IMR-90 (cell line): ENCODE measurements around the gene RASGRP3. TPM values are rescaled to one million over a fixed set of nuclear protein-coding genes. Genes with fewer than 3 reads are reported as not detected.
A peak's percentile ranks its signal among the peaks of the same experiment; 100 is the strongest.

Experiments
- ATAC-seq: fragments of 200-7000 bp; cut with Tn5 transposase; 2 replicates; pipeline ENCODE4 v1.9.1; 2020; ENCODE audit warnings: low read depth, mild to moderate bottlenecking, moderate library complexity
- BruUV-seq: library from RNA; stranded (reverse); fragments of 400-500 nt; replicated peaks from 2 replicates; lab custom pipeline; 2021; lab: Mats Ljungman, UMichigan
- CTCF ChIA-PET: fragments of 300-600 bp; formaldehyde crosslinking; extraction: SDS; loops from one replicate; lab custom pipeline; 2021; ENCODE audit warnings: antibody characterized with exemption; lab: Yijun Ruan, JAX
- POLR2A ChIA-PET: fragments of 300-600 bp; sonication (Branson Sonifier 250); formaldehyde crosslinking; loops from one replicate; lab custom pipeline; 2022; ENCODE audit warnings: antibody characterized with exemption; ENCODE audit not compliant: unreplicated experiment; lab: Charles Lee
- DNase-seq: peaks from one replicate; pipeline ENCODE4 v3.0.0; 2013
- H2AFZ ChIP-seq: replicated peaks from 2 replicates; pipeline ENCODE3; 2013; ENCODE audit warnings: low read length, mild to moderate bottlenecking; ENCODE audit not compliant: poor library complexity
- H2AK5ac ChIP-seq: 2 replicates; pipeline ENCODE4 v1.6.1; 2013; ENCODE audit warnings: low read depth, low read length, inconsistent platforms
- H2AK9ac ChIP-seq: replicated peaks from 2 replicates; pipeline ENCODE3; 2013; ENCODE audit warnings: mild to moderate bottlenecking, low read depth, low read length, moderate library complexity; ENCODE audit not compliant: poor library complexity
- H2BK120ac ChIP-seq: 2 replicates; pipeline ENCODE4 v1.6.1; 2013; ENCODE audit warnings: low read depth, low read length, inconsistent platforms
- H2BK15ac ChIP-seq: 3 replicates; pipeline ENCODE4 v1.6.1; 2013; ENCODE audit warnings: low read depth, low read length, inconsistent platforms
- H2BK20ac ChIP-seq: 2 replicates; pipeline ENCODE4 v1.6.1; 2013; ENCODE audit warnings: low read depth, mild to moderate bottlenecking, inconsistent platforms, low read length, moderate library complexity
- H2BK5ac ChIP-seq: 2 replicates; pipeline ENCODE4 v1.6.1; 2013; ENCODE audit warnings: mild to moderate bottlenecking, low read depth, low read length, inconsistent platforms; ENCODE audit not compliant: poor library complexity, severe bottlenecking
- H3K14ac ChIP-seq: replicated peaks from 2 replicates; pipeline ENCODE4 v1.6.1; 2013; ENCODE audit warnings: low read depth, low read length, inconsistent platforms
- H3K18ac ChIP-seq: 2 replicates; pipeline ENCODE4 v1.6.1; 2013; ENCODE audit warnings: low read depth, low read length, control low read depth
- H3K23ac ChIP-seq: 2 replicates; pipeline ENCODE4 v1.6.1; 2013; ENCODE audit warnings: low read depth, low read length, inconsistent platforms
- H3K27ac ChIP-seq: 2 replicates; pipeline ENCODE4 v1.5.1; 2013; ENCODE audit warnings: mild to moderate bottlenecking, control low read depth, low read length; ENCODE audit not compliant: insufficient read depth
- H3K27me3 ChIP-seq: 2 replicates; pipeline ENCODE4 v1.6.1; 2013; ENCODE audit warnings: low read length; ENCODE audit not compliant: control insufficient read depth, insufficient read depth
- H3K36me3 ChIP-seq: 2 replicates; pipeline ENCODE4 v1.6.1; 2013; ENCODE audit warnings: low read length, mixed read lengths; ENCODE audit not compliant: control insufficient read depth, insufficient read depth
- H3K4ac ChIP-seq: 2 replicates; pipeline ENCODE4 v1.6.1; 2013; ENCODE audit warnings: low read depth, low read length, inconsistent platforms
- H3K4me1 ChIP-seq: 2 replicates; pipeline ENCODE4 v1.6.1; 2013; ENCODE audit warnings: low read length, mixed read lengths; ENCODE audit not compliant: control insufficient read depth, insufficient read depth
- H3K4me2 ChIP-seq: 2 replicates; pipeline ENCODE4 v1.6.1; 2013; ENCODE audit warnings: low read depth, mild to moderate bottlenecking, control low read depth, low read length, moderate library complexity
- H3K4me3 ChIP-seq: 2 replicates; pipeline ENCODE4 v1.5.1; 2013; ENCODE audit warnings: low read depth, mild to moderate bottlenecking, control low read depth, low read length, moderate library complexity; ENCODE audit not compliant: insufficient read depth
- H3K56ac ChIP-seq: 2 replicates; pipeline ENCODE4 v1.6.1; 2013; ENCODE audit warnings: low read length, inconsistent platforms; ENCODE audit not compliant: insufficient read depth; ENCODE audit errors: extremely low read depth
- H3K79me1 ChIP-seq, 2 experiments: 2 replicates each; pipeline ENCODE4 v1.6.1; 2013; ENCODE audit warnings: low read length in 2 of 2, inconsistent platforms in 1 of 2, low read depth in 1 of 2
- H3K9ac ChIP-seq: 2 replicates; pipeline ENCODE4 v1.6.1; 2013; ENCODE audit warnings: low read depth, low read length, control low read depth
- H3K9me1 ChIP-seq: 2 replicates; pipeline ENCODE4 v1.6.1; 2013; ENCODE audit warnings: low read length, inconsistent platforms; ENCODE audit not compliant: insufficient read depth
- H3K9me3 ChIP-seq: 2 replicates; pipeline ENCODE4 v1.6.1; 2013; ENCODE audit warnings: low read length; ENCODE audit not compliant: control insufficient read depth, insufficient read depth
- H4K20me1 ChIP-seq: 2 replicates; pipeline ENCODE4 v1.6.1; 2013; ENCODE audit warnings: low read length, inconsistent platforms; ENCODE audit not compliant: insufficient read depth
- H4K5ac ChIP-seq: 2 replicates; pipeline ENCODE4 v1.6.1; 2013; ENCODE audit warnings: mild to moderate bottlenecking, low read depth, low read length, control low read depth
- H4K8ac ChIP-seq, 2 experiments: 2 replicates each; pipeline ENCODE4 v1.6.1; 2013; ENCODE audit warnings: low read depth in 2 of 2, low read length in 2 of 2, control low read depth in 1 of 2, inconsistent platforms in 1 of 2
- H4K91ac ChIP-seq: 2 replicates; pipeline ENCODE4 v1.6.1; 2013; ENCODE audit warnings: low read depth, low read length, inconsistent platforms; ENCODE audit not compliant: insufficient read depth
- BHLHE40 ChIP-seq: fragments of 150-350 bp; IDR thresholded peaks from 2 replicates; pipeline ENCODE4 v1.6.1; 2016; ENCODE audit warnings: mild to moderate bottlenecking, low read depth, low read length
- CHD1 ChIP-seq: IDR thresholded peaks from 2 replicates; pipeline ENCODE4 v1.6.1; 2012; ENCODE audit warnings: low read depth, low read length, improper control_type of control experiment
- CTCF ChIP-seq: conservative IDR thresholded peaks from 2 replicates; pipeline ENCODE4 v1.5.1; 2012; ENCODE audit warnings: mild to moderate bottlenecking, low read depth, low read length, improper control_type of control experiment
- ELK1 ChIP-seq: fragments of 150-350 bp; IDR thresholded peaks from 2 replicates; pipeline ENCODE4 v1.6.1; 2016; ENCODE audit warnings: low read depth, mild to moderate bottlenecking, low read length, moderate library complexity, borderline replicate concordance
- FOS ChIP-seq: fragments of 150-350 bp; IDR thresholded peaks from 2 replicates; pipeline ENCODE4 v1.6.1; 2016; ENCODE audit warnings: low read depth, low read length
- MAFK ChIP-seq: IDR thresholded peaks from 2 replicates; pipeline ENCODE4 v1.6.1; 2012; ENCODE audit warnings: low read depth, low read length, improper control_type of control experiment
- MAZ ChIP-seq: IDR thresholded peaks from 2 replicates; pipeline ENCODE4 v1.6.1; 2012; ENCODE audit warnings: low read depth, mild to moderate bottlenecking, low read length, improper control_type of control experiment, moderate library complexity, borderline replicate concordance
- POLR2A ChIP-seq: IDR thresholded peaks from 2 replicates; pipeline ENCODE4 v1.6.1; 2012; ENCODE audit warnings: mild to moderate bottlenecking, low read depth, low read length
- RAD21 ChIP-seq: IDR thresholded peaks from 2 replicates; pipeline ENCODE4 v1.6.1; 2012; ENCODE audit warnings: low read length, improper control_type of control experiment
- RCOR1 ChIP-seq: IDR thresholded peaks from 2 replicates; pipeline ENCODE4 v1.6.1; 2012; ENCODE audit warnings: mild to moderate bottlenecking, low read length, improper control_type of control experiment; ENCODE audit not compliant: insufficient replicate concordance
- RFX5 ChIP-seq: IDR thresholded peaks from 2 replicates; pipeline ENCODE4 v1.8.0; 2012; ENCODE audit warnings: low read depth, mild to moderate bottlenecking, low read length, moderate library complexity
- SMC3 ChIP-seq: fragments of 150-350 bp; IDR thresholded peaks from 2 replicates; pipeline ENCODE4 v1.6.1; 2016; ENCODE audit warnings: low read depth, mild to moderate bottlenecking, antibody characterized with exemption, low read length, moderate library complexity
- USF2 ChIP-seq: fragments of 150-350 bp; IDR thresholded peaks from 2 replicates; pipeline ENCODE4 v1.6.1; 2017; ENCODE audit warnings: mild to moderate bottlenecking, antibody characterized with exemption, low read length, low read depth
- WGBS, 2 experiments: methylation state at CpG; one replicate each; pipeline versions ENCODE4 v1.1.5 to v1.1.7; 2013; ENCODE audit warnings: missing lambda C conversion rate in 2 of 2; ENCODE audit not compliant: insufficient read length in 1 of 2; ENCODE audit errors: extremely low coverage in 2 of 2; 5-methylcytosine and 5-hydroxymethylcytosine counted together
- dilution Hi-C: fragments of 300-500 bp; cut with HindIII; formaldehyde crosslinking; loops from one replicate; pipeline ENCODE4 v1.14.3; 2018; ENCODE audit warnings: low sequenced_read_pairs; ENCODE audit not compliant: unreplicated experiment
- in situ Hi-C: fragments of 300-500 bp; cut with MboI; formaldehyde crosslinking; loops from 3 replicates; pipeline ENCODE4 v1.14.3; 2019; ENCODE audit warnings: low sequenced_read_pairs, inconsistent platforms, mixed read lengths
- intact Hi-C: fragments of 100-400 bp; cut with micrococcal nuclease; formaldehyde crosslinking; loops from 2 replicates; pipeline ENCODE4 v1.10.0; 2022
- polyA plus RNA-seq, 3 experiments: library from polyadenylated mRNA; depleted of rRNA; stranded (reverse); fragments of >200 nt; gene quantifications; 2 replicates each; pipeline ENCODE4 v1.2.3, GENCODE V29; 2012; ENCODE audit warnings: low replicate concordance in 1 of 3
- total RNA-seq: library from RNA; depleted of rRNA; stranded (reverse); fragments of >200 nt; gene quantifications from 2 replicates; pipeline ENCODE4 v1.2.3, GENCODE V29; 2012

Gene RASGRP3
- total and polyA plus RNA-seq, 2 of the 4 experiments (the other 2 are of a cell fraction): 1.7 to 3.0 TPM

GRCh38 chr2:33477473-33478468 is 1.3 kb downstream of the RASGRP3 start:
- Histone ChIP-seq H4K20me1 (no peaks in the 10 kb centered on the region), H4K5ac (no peak overlapping the region), H3K9ac (no peak overlapping the region), H2BK5ac (no peak overlapping the region), H3K9me1 (no peaks in the 10 kb centered on the region), H3K9me3 (no peaks in the 10 kb centered on the region), H3K79me1 (no peaks in the 10 kb centered on the region), H4K8ac (0 out of 4 replicates have a peak overlapping the region, but pooled peaks of 1 of the 2 experiments have one; percentile 20), H3K14ac (peak overlapping the region; percentile 17; the same call in 1 of the 2 replicates), H2AK9ac (no peak overlapping the region), H2BK15ac (peak overlapping the region; percentile 25; the same call in 1 of the 3 replicates), H3K4ac (peak overlapping the region; percentile 37), H3K56ac (no peak overlapping the region), H3K4me1 (peaks cover 2% of the 10 kb centered on the region), H4K91ac (peak overlapping the region; percentile 64), H3K23ac (no peak overlapping the region), H2BK20ac (peak overlapping the region; percentile 16; the same call in 1 of the 2 replicates), H3K27me3 (no peaks in the 10 kb centered on the region), H3K4me3 (no peak overlapping the region), H3K27ac (no peak overlapping the region), H3K18ac (peak overlapping the region; percentile 9), H3K36me3 (no peaks in the 10 kb centered on the region), H2AK5ac (0 out of 2 replicates have a peak overlapping the region, but pooled peaks have one; percentile 46), H2BK120ac (peak overlapping the region; percentile 25; the same call in 1 of the 2 replicates), H2AFZ (peak overlapping the region; percentile 65), H3K4me2 (peak overlapping the region; percentile 26; the same call in 1 of the 2 replicates)
- 85% methylated on average over 6 of the region's 20 CpGs; no CpG with 5 or more reads in 1 of the 2 experiments for WGBS, 2 experiments
- dilution Hi-C loops (no loop called here), intact Hi-C loops (loop anchor here (2.0 to 5.0 kb wide), 2 partner anchors 53 to 85 kb away; no protein-coding TSS in a partner anchor), in situ Hi-C loops (loop anchor here (5.0 kb wide), 1 partner anchor 105 kb away; no protein-coding TSS in a partner anchor)
- POLR2A ChIA-PET: no interaction called here
- DNase-seq (no peak), ATAC-seq (no peak)
- BruUV-seq: no TSS peak
- CTCF ChIA-PET: no interaction called here
- TF ChIP-seq POLR2A: no peak
- no peak for TF ChIP-seq BHLHE40
- TF ChIP-seq MAFK: no peak
- TF ChIP-seq CTCF: no peak
- TF ChIP-seq SMC3: no peak
- no peak for TF ChIP-seq RFX5
- TF ChIP-seq USF2: no peak
- no peak for TF ChIP-seq MAZ
- TF ChIP-seq FOS: no peak
- TF ChIP-seq CHD1: no peak
- no peak for TF ChIP-seq RAD21
- TF ChIP-seq RCOR1: no peak
- no peak for TF ChIP-seq ELK1
